ENCODE measurements around the gene GATD1.

DNA sequence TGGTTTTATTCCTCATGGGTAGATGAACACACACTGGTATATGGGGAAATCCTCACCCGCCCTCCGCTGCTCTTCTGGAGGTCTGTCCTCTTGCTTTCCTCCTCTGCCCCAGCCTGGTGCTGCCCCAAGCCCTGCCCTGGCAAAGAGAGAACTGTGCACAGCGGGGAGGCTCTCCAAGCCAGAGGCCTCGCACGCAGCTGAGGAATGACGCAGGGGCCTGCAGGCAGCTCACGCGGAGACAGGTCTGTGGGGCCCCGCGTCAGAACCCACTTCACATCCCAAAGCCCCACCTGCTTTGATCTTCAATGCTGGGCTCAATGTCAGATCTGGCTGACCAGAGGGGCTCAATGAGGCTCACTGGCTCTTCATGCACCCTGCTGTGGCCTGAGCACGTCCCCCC is 10.0 kb downstream of the GATD1 start:
- no peak for TF ChIP-seq CTCF (IDR thresholded peaks at IDR 0.05 in 4 of 5, conservative IDR thresholded peaks at IDR 0.05 in 1 of 5)
- TF ChIP-seq POLR2A (IDR thresholded peaks at IDR 0.05) = no peak
